H9 (cell line): ENCODE results near the gene TSPAN18. TPM values are rescaled to one million over a fixed set of nuclear protein-coding genes. Genes with fewer than 3 reads are reported as not detected.

Experiments used
- DNase-seq: peaks from one replicate; pipeline ENCODE4 v3.0.0-alpha.2; 2017
- H2AFZ ChIP-seq: one replicate; pipeline ENCODE4 v1.6.1; 2013; ENCODE audit warnings: mild to moderate bottlenecking, low read length, control low read depth, moderate library complexity
- H2AK5ac ChIP-seq: 2 replicates; pipeline ENCODE4 v1.6.1; 2013; ENCODE audit warnings: low read length, control low read depth, mixed read lengths; ENCODE audit not compliant: insufficient read length
- H2BK120ac ChIP-seq: one replicate; pipeline ENCODE4 v1.6.1; 2013; ENCODE audit warnings: low read depth, mild to moderate bottlenecking, low read length, control low read depth, inconsistent platforms; ENCODE audit not compliant: poor library complexity, severe bottlenecking
- H2BK12ac ChIP-seq: 2 replicates; pipeline ENCODE4 v1.6.1; 2013; ENCODE audit warnings: low read length, control low read depth, mixed read lengths, low read depth; ENCODE audit not compliant: insufficient read length
- H2BK15ac ChIP-seq: 2 replicates; pipeline ENCODE4 v1.6.1; 2013; ENCODE audit warnings: low read depth, low read length, control low read depth
- H2BK20ac ChIP-seq: one replicate; pipeline ENCODE4 v1.6.1; 2013; ENCODE audit warnings: low read depth, mild to moderate bottlenecking, low read length, control low read depth, inconsistent platforms; ENCODE audit not compliant: poor library complexity, severe bottlenecking
- H2BK5ac ChIP-seq: 2 replicates; pipeline ENCODE4 v1.6.1; 2013; ENCODE audit warnings: low read length, control low read depth, mixed read lengths; ENCODE audit not compliant: insufficient read length
- H3K14ac ChIP-seq: 2 replicates; pipeline ENCODE4 v1.6.1; 2013; ENCODE audit warnings: low read length, control low read depth; ENCODE audit not compliant: insufficient read depth
- H3K18ac ChIP-seq: 2 replicates; pipeline ENCODE4 v1.6.1; 2013; ENCODE audit warnings: low read depth, mild to moderate bottlenecking, mixed read lengths, low read length, control low read depth; ENCODE audit not compliant: insufficient read length
- H3K23ac ChIP-seq: 2 replicates; pipeline ENCODE4 v1.6.1; 2013; ENCODE audit warnings: low read length, control low read depth, mixed read lengths, low read depth; ENCODE audit not compliant: insufficient read length
- H3K23me2 ChIP-seq: 2 replicates; pipeline ENCODE4 v1.6.1; 2013; ENCODE audit warnings: low read depth, mild to moderate bottlenecking, mixed read lengths, low read length, control low read depth; ENCODE audit not compliant: insufficient read length, poor library complexity, severe bottlenecking
- H3K27ac ChIP-seq: 2 replicates; pipeline ENCODE4 v1.5.1; 2013; ENCODE audit warnings: low read length, control low read depth, mixed read lengths, low read depth; ENCODE audit not compliant: insufficient read length
- H3K27me3 ChIP-seq: 2 replicates; pipeline ENCODE4 v1.6.1; 2013; ENCODE audit warnings: low read length, control low read depth, inconsistent platforms; ENCODE audit not compliant: insufficient read depth
- H3K4ac ChIP-seq: 2 replicates; pipeline ENCODE4 v1.6.1; 2013; ENCODE audit warnings: low read depth, mild to moderate bottlenecking, control low read depth, inconsistent platforms, low read length, moderate library complexity
- H3K4me1 ChIP-seq: 2 replicates; pipeline ENCODE4 v1.6.1; 2013; ENCODE audit warnings: low read length, control low read depth, inconsistent platforms; ENCODE audit not compliant: insufficient read depth
- H3K4me2 ChIP-seq: 2 replicates; pipeline ENCODE4 v1.6.1; 2013; ENCODE audit warnings: low read length, control low read depth, mixed read lengths; ENCODE audit not compliant: insufficient read length, insufficient read depth
- H3K56ac ChIP-seq: 2 replicates; pipeline ENCODE4 v1.6.1; 2013; ENCODE audit warnings: low read depth, mild to moderate bottlenecking, mixed read lengths, low read length, control low read depth; ENCODE audit not compliant: insufficient read length
- H3K79me1 ChIP-seq: 2 replicates; pipeline ENCODE4 v1.6.1; 2013; ENCODE audit warnings: low read depth, mild to moderate bottlenecking, moderate library complexity, low read length, control low read depth, inconsistent platforms; ENCODE audit not compliant: insufficient read depth, poor library complexity, severe bottlenecking
- H3K79me2 ChIP-seq: 2 replicates; pipeline ENCODE4 v1.6.1; 2013; ENCODE audit warnings: low read length, control low read depth, inconsistent platforms; ENCODE audit not compliant: insufficient read depth
- H3K9ac ChIP-seq: 2 replicates; pipeline ENCODE4 v1.6.1; 2013; ENCODE audit warnings: low read length, control low read depth, mixed read lengths; ENCODE audit not compliant: insufficient read length; ENCODE audit errors: extremely low read depth
- H3K9me3 ChIP-seq: one replicate; pipeline ENCODE4 v1.6.1; 2013; ENCODE audit warnings: low read depth, low read length, inconsistent platforms; ENCODE audit not compliant: control insufficient read depth
- H3T11ph ChIP-seq: one replicate; pipeline ENCODE4 v1.6.1; 2013; ENCODE audit warnings: mild to moderate bottlenecking, low read length, control low read depth, inconsistent platforms
- H4K20me1 ChIP-seq: one replicate; pipeline ENCODE4 v1.6.1; 2013; ENCODE audit not compliant: control insufficient read depth, insufficient read length, insufficient read depth
- H4K5ac ChIP-seq: 2 replicates; pipeline ENCODE4 v1.6.1; 2013; ENCODE audit warnings: low read depth, mild to moderate bottlenecking, mixed read lengths, low read length, control low read depth; ENCODE audit not compliant: insufficient read length
- H4K8ac ChIP-seq: replicated peaks from 2 replicates; pipeline ENCODE4 v1.6.1; 2013; ENCODE audit warnings: low read length, control low read depth, mixed read lengths, low read depth; ENCODE audit not compliant: insufficient read length
- H4K91ac ChIP-seq: 2 replicates; pipeline ENCODE4 v1.6.1; 2013; ENCODE audit warnings: low read depth, mild to moderate bottlenecking, moderate library complexity, mixed read lengths, low read length, control low read depth; ENCODE audit not compliant: insufficient read length
- H3K27ac Mint-ChIP-seq, 3 experiments: 2 replicates in 2 of 3; 3 replicates in 1 of 3; pipeline ENCODE4 v1.8.0; 2020 to 2021; ENCODE audit warnings: mixed read lengths in 3 of 3, mild to moderate bottlenecking in 1 of 3, moderate library complexity in 1 of 3
- H3K27me3 Mint-ChIP-seq: 2 replicates; pipeline ENCODE4 v1.8.0; 2021; ENCODE audit warnings: low read depth, mild to moderate bottlenecking, moderate library complexity, mixed read lengths
- H3K36me3 Mint-ChIP-seq, 3 experiments: 2 replicates in 2 of 3; 3 replicates in 1 of 3; pipeline ENCODE4 v1.8.0; 2020 to 2021; ENCODE audit warnings: low read depth in 3 of 3, mixed read lengths in 3 of 3; ENCODE audit not compliant: insufficient read depth in 1 of 3
- H3K4me1 Mint-ChIP-seq, 2 experiments: 2 replicates each; pipeline ENCODE4 v1.8.0; 2020; ENCODE audit warnings: mixed read lengths in 2 of 2
- H3K4me3 Mint-ChIP-seq, 2 experiments: 2 replicates in 1 of 2; 3 replicates in 1 of 2; pipeline ENCODE4 v1.8.0; 2020 to 2021; ENCODE audit warnings: mild to moderate bottlenecking in 2 of 2, mixed read lengths in 2 of 2, moderate library complexity in 1 of 2
- H3K9me3 Mint-ChIP-seq, 2 experiments: 2 replicates in 1 of 2; 3 replicates in 1 of 2; pipeline ENCODE4 v1.8.0; 2020; ENCODE audit warnings: mild to moderate bottlenecking in 2 of 2, mixed read lengths in 2 of 2, moderate library complexity in 1 of 2
- WGBS: extraction: QIAGEN DNeasy Blood & Tissue Kit; methylation state at CpG from one replicate; pipeline ENCODE4 v1.1.7; 2013; ENCODE audit warnings: missing lambda C conversion rate, low lambda C conversion rate, mixed read lengths; ENCODE audit not compliant: insufficient read length; ENCODE audit errors: extremely low coverage; 5-methylcytosine and 5-hydroxymethylcytosine counted together
- total RNA-seq: library from RNA; stranded (reverse); gene quantifications from 2 replicates; pipeline ENCODE4 v1.2.1, GENCODE V29; 2021
- TF ChIP-seq, protein P1 (sequence below): fragments of 200-600 bp; sonication (generic); conservative IDR thresholded peaks from 3 replicates; pipeline ENCODE4 v1.8.0; 2021; ENCODE audit warnings: antibody characterized with exemption, mild to moderate bottlenecking

TSPAN18 gene
- total RNA-seq, 1 experiment from 2014 or later: 25.3 TPM

DNA sequence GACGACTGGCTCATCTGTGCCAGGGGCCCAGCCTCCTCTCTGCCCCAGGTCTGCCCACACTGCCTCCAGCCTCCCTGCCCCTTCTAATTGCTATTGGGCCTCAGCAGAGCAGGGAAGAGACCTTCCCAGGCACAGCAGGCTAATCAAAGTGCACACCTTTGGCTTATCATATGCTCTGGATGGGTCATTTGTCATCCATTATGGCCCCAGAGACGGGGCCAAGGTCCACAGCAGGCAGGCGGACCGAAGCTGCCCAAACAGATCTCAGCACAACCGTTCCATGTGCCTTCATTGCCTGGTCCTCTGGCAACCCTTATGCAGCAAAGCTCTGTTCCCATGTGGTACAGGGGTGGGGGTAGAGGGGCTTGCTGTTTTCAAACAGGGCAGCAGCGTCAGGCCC lies 157.3 kb downstream of the TSPAN18 start:
- H3K79me1 ChIP-seq: no peaks in the 10 kb centered on the region
- H3K4me1 ChIP-seq: peaks cover 3% of the 10 kb centered on the region; the same call in 1 of the 2 replicates
- H4K8ac ChIP-seq: no peak overlapping the region
- H3K4ac ChIP-seq: no peak overlapping the region
- Mint-ChIP-seq H3K4me3 (no peak overlapping the region), H3K4me1 (peaks cover 25 to 45% of the 10 kb centered on the region in 2 experiments), H3K27ac (no peak overlapping the region), H3K9me3 (no peaks in the 10 kb centered on the region), H3K36me3 (no peaks in the 10 kb centered on the region; a peak in 1 of 7 replicates), H3K27me3 (peaks cover 13% of the 10 kb centered on the region)
- no peak overlapping the region for H2AK5ac ChIP-seq
- no peak overlapping the region for H3K4me2 ChIP-seq
- no peak overlapping the region for H3K56ac ChIP-seq
- no peak overlapping the region for H2AFZ ChIP-seq
- no peak overlapping the region for H3K23ac ChIP-seq
- H3K79me2 ChIP-seq: no peaks in the 10 kb centered on the region
- H2BK5ac ChIP-seq: no peak overlapping the region
- H2BK12ac ChIP-seq: no peak overlapping the region
- H3K27ac ChIP-seq: no peak overlapping the region
- H3K18ac ChIP-seq: no peak overlapping the region
- no CpG with 5 or more reads among the region's 6 CpGs for WGBS
- no peaks in the 10 kb centered on the region; the same call in 1 of the 2 replicates for H3K27me3 ChIP-seq
- no peak overlapping the region for H3K14ac ChIP-seq
- TF ChIP-seq, protein P1, sequence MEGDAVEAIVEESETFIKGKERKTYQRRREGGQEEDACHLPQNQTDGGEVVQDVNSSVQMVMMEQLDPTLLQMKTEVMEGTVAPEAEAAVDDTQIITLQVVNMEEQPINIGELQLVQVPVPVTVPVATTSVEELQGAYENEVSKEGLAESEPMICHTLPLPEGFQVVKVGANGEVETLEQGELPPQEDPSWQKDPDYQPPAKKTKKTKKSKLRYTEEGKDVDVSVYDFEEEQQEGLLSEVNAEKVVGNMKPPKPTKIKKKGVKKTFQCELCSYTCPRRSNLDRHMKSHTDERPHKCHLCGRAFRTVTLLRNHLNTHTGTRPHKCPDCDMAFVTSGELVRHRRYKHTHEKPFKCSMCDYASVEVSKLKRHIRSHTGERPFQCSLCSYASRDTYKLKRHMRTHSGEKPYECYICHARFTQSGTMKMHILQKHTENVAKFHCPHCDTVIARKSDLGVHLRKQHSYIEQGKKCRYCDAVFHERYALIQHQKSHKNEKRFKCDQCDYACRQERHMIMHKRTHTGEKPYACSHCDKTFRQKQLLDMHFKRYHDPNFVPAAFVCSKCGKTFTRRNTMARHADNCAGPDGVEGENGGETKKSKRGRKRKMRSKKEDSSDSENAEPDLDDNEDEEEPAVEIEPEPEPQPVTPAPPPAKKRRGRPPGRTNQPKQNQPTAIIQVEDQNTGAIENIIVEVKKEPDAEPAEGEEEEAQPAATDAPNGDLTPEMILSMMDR: no peak
- no peak overlapping the region for H2BK15ac ChIP-seq
- no peaks in the 10 kb centered on the region for H3K23me2 ChIP-seq
- H3K9me3 ChIP-seq: no peaks in the 10 kb centered on the region
- H2BK20ac ChIP-seq: no peak overlapping the region
- DNase-seq: no peak
- no peak overlapping the region for H3K9ac ChIP-seq
- H2BK120ac ChIP-seq: no peak overlapping the region
- H4K91ac ChIP-seq: no peak overlapping the region
- no peaks in the 10 kb centered on the region for H4K20me1 ChIP-seq
- no peak overlapping the region for H3T11ph ChIP-seq
- H4K5ac ChIP-seq: no peak overlapping the region
